Activated CD8-positive, alpha-beta memory T cell treated with anti-CD3 and anti-CD28 coated beads, Interleukin-2, amount 50 U/mL, for 4 hours (primary cell): Measurements from ENCODE around the gene HS3ST4.

Experiments
- DNase-seq: peaks from one replicate; pipeline ENCODE4 v3.0.0-alpha.2; 2020

The HS3ST4 gene

GRCh38 chr16:25897702-25898101, 205.9 kb downstream of the HS3ST4 start:
- no peak for DNase-seq

DNA sequence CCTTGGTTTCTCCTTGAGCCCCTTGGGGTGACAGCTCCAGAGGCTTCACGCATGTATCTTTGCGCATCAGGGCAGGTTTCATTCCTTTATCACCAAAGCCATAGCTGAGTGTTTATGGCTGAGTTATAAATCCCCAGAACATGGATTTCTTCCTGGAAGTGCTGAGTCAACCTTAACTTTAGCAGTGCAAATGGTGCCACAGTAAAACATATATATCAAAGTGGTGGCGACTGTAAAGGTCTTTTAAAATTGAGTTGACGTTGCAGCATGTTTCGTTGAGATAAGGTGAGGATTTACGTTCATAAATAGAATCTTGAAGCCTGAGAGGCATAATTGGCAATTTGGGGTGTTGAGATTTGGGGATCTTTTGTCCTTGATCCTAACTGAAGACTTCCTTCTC, 214.1 kb downstream of the HS3ST4 start:
- DNase-seq, result no peak

DNA sequence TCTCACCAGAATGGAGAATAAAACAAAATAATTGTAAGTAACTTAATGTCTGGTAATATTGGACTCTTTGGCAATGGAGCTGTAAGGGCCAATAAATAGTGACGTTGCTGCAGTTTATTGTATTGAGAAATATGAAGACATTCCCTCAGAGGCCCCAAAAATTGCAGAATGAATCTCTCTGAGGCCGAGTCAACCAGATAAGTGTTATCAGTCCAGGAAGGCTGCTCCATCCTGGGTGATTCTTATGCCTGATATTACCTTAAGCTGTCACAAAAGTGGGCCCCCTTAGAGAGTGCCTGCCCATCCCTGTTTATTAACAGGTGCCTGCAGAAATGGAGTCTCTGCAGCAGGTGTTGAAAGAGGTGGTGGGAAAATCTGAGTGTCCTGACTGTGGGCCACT, 219.2 kb downstream of the HS3ST4 start:
- DNase-seq, result no peak

- no peak for DNase-seq
These were observed 220.6 kb downstream of the HS3ST4 start for GRCh38 chr16:25912321-25912720.

DNA sequence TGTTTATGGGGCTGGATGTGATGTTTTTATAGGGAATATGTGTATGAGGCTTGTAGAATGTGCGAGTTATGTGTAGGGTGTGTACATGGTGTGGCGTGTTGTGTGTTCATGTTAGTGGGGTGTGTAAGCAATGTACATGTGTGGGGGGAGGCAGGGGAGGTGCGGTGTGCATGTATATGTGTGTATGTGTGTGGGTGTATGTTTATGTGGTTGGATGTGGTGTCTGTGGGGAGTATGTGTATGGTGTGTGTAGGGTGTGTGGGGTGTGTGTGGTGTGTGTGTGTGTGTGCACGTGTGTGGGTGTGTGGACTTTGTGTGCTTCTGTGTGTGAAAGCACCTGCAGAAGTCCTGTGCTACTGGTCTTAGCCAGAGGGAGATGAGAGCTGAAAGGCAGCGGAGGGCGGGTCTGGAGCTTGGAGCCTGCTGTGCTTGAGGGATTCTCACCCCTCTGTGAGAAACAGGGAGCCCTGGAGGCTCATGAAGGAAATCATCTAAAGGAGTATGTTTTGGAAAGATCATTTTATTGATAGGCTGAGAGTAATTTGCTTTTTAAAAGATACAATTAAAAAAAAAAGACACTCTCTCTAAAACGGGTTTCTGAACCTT, 222.7 kb downstream of the HS3ST4 start:
- DNase-seq, result no peak

DNA sequence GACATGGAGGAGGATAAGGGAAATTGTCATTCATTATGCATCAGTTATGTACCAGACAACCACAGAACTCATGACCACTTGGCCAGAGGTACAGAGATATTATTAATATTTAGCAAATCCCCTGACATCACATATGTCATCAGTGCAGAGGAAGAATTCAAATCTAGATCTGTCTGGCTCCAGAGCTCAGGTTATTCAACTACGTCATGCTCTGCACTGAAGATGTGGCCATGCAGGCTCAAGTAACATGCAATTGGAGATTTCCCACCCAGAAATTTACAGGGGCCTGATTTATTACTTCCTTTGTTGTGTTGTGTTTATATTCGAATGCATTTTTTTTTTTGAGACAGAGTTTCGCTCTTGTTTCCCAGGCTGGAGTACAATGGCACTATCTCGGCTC, 224.3 kb downstream of the HS3ST4 start:
- no peak for DNase-seq

- DNase-seq, result no peak
These were observed 230.7 kb downstream of the HS3ST4 start for GRCh38 chr16:25922438-25922837.

GRCh38 chr16:25925421-25925820, 233.7 kb downstream of the HS3ST4 start:
- DNase-seq, result no peak

- no peak for DNase-seq
These were observed 239.8 kb downstream of the HS3ST4 start for GRCh38 chr16:25931473-25932035.

GRCh38 chr16:25941800-25942499, 250.2 kb downstream of the HS3ST4 start:
- DNase-seq, result no peak

- no peak for DNase-seq
These were observed 259.0 kb downstream of the HS3ST4 start for GRCh38 chr16:25950586-25951281.

DNA sequence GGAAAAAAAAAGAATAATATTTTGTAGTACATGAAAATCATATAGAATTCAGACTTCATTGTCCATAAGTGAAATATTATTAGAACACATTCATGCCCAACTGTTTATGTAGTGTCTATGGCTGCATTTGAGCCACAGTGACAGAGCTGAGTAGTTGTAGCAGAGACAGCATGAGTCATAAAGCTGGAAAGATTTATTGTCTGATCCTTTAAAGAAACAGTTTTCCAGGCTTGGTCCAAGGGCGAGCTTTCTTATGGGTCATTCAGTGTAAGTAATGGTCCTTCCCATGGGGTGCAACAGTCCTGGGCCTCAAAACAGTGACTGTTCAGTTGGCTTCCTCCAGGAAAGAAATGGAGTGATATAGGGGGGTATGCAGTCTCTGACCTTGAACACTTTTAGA, 260.2 kb downstream of the HS3ST4 start:
- no peak for DNase-seq

DNA sequence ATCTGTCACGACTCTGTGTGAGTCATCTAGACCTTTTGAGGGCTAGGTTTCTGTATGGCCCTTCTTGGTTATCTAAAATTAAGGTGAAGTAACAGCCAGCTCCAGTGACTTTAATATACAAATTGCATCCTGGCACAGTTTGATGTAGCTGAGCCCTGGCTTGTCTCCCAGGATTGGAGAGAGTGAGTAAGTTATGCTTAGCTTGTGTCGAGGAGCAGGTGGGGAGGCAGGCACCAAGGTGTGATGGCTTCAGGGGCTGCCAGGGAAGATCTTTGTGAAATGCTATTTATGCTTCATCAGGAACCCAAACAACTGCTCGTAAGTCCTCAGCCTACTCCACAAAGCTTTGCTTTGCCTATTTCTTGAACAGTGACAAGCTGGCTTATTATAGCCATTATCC, 261.2 kb downstream of the HS3ST4 start:
- DNase-seq, result no peak

GRCh38 chr16:25957707-25958106, 265.9 kb downstream of the HS3ST4 start:
- no peak for DNase-seq

- DNase-seq, result no peak
These were observed 267.5 kb downstream of the HS3ST4 start for GRCh38 chr16:25959221-25959620.

DNA sequence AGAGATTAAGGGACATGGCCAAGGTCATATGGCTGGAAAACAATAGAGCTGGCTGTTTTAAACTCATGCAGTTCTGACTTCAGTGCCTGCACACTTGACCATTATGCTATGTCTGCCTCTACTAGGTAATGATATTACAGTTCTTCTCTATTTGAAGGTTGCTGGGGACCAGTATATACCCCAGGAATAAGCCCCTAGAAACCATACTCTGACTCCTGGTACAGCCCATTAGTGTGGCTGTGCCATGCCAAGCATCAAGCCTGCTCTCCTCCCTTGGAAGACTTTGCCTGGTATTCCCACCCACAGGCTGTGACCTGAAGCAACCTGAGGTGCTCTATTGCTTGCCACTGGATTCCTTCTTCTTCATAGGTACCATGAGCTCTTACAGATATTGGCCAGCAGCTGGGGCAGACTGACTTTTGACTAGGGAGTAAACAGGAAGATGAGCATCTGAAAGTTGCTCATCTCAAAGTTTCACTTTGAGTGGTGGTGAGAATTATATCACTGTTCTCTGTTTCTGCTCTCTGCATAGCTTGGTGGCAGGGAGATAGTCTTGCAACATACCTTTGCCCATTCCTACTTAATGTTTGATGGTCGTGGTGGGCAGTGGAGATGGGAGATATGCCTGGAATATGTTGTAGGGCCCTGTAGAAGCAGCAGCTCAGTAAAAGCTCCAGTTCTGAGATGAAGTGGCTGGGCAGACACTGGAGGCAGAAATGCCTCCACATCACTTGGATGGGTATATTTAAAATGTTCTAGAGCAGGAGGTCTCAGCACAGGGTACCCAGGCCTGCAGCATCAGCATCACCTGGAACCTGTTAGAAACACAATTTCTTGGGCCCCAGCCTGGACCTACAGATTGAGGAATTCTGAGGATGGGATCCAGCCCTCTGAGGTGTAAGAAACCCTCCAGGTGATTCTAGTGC, 274.7 kb downstream of the HS3ST4 start:
- DNase-seq, result no peak

- DNase-seq, result no peak
These were observed 285.4 kb downstream of the HS3ST4 start for GRCh38 chr16:25977121-25977520.

- DNase-seq, result no peak
These were observed 286.5 kb downstream of the HS3ST4 start for GRCh38 chr16:25978218-25978617.

DNA sequence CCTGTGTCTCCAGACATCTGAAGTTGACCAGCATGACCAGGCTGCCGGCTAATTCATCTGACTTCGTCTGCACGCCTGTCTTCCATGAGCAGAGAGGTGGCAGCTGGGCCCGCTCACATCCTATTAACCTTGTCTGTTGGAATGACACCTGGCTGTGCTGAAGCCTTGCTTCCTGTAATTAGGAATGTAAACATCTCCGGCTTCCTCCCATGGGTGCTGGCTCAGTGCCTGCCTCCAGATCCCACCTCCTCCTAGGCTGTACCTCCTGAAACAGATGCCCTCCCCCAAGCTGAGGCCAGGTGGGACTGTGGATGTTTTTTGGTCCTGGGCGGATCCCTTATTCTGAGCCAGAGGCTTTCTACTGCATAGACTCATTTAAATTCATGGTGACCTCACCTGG, 296.3 kb downstream of the HS3ST4 start:
- no peak for DNase-seq

DNA sequence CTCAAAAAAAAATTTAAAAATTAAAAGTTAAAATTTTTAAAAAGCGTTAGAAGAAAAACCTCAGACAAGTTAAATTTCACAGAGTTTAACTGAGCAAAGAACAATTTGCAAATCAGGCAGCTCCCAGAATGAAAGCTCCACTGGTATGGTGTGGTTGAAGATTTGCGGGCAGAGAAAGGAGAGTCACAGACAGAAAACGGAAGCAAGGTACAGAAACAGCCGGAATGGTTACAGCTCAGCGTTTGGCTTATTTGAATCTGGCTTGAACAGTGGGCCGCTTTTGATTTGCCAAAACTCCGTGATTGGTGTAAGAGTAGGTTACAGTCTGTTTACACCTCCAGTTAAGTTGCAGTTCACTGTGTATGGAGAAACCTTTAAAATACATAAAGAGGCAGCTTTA, 297.1 kb downstream of the HS3ST4 start:
- DNase-seq, result no peak

GRCh38 chr16:25996052-25996451, 304.3 kb downstream of the HS3ST4 start:
- no peak for DNase-seq

DNA sequence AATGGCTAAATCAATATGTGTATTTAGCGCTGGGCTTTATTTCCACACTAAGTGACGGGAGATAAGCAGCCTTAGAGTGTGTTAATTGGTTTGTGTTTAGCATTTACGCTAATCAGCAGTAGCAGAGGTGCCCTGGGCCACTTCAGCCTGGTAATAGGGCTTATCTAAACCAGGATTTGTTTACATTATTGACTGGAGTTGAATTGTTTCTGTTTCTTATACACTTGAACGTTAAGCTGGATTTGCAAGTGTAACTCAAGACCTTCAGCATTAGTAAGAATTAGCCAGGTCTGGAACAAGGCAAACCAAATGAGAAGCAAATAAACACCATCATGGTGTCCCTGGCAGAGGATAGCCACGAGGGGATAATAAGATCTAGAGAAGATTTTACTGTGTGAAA, 313.6 kb downstream of the HS3ST4 start:
- no peak for DNase-seq

DNA sequence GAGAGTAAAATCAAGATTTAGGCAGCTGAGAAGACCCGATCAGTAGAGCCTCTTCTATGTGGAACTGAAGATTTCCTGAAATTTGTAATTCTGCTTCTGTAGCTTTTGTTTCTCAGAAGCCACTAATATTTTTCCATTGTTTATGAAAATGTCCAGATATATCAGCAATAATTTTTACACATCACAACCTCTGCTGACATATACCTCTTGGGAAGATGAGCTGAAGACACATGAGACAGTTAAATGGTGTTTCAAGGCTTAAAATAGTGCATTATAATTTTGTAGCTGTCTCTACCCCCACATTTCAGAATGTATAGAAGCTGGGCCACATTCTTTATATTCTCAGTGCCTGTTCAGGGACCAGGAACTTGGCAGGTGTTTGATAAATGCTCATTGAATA, 320.6 kb downstream of the HS3ST4 start:
- DNase-seq, result no peak
